ENCODE data around the gene LHFPL2.

The LHFPL2 gene

GRCh38 chr5:78666041-78666444 is 17.5 kb upstream of the LHFPL2 start:
- no peak for DNase-seq (ENCODE audit: low read depth)

GRCh38 chr5:78665534-78665933 is 17.0 kb upstream of the LHFPL2 start:
- no peak for DNase-seq (ENCODE audit: low read depth)

- DNase-seq (ENCODE audit: low read depth) = no peak
Measured at GRCh38 chr5:78662323-78662722, 13.8 kb upstream of the LHFPL2 start.

GRCh38 chr5:78661691-78662090 is 13.1 kb upstream of the LHFPL2 start:
- no peak for DNase-seq (ENCODE audit: low read depth)

- DNase-seq (ENCODE audit: low read depth) = no peak
Measured at GRCh38 chr5:78661044-78661443, 12.5 kb upstream of the LHFPL2 start.

GRCh38 chr5:78660401-78660800 is 11.8 kb upstream of the LHFPL2 start:
- no peak for DNase-seq (ENCODE audit: low read depth)

GRCh38 chr5:78659714-78660113 is 11.1 kb upstream of the LHFPL2 start:
- no peak for DNase-seq (ENCODE audit: low read depth)

GRCh38 chr5:78659114-78659513 is 10.5 kb upstream of the LHFPL2 start:
- no peak for DNase-seq (ENCODE audit: low read depth)

- DNase-seq (ENCODE audit: low read depth) = no peak
Measured at GRCh38 chr5:78657201-78657600, 8.6 kb upstream of the LHFPL2 start.

GRCh38 chr5:78655746-78656290 is 7.2 kb upstream of the LHFPL2 start:
- no peak for DNase-seq (ENCODE audit: low read depth)

GRCh38 chr5:78654386-78654785 is 5.8 kb upstream of the LHFPL2 start:
- no peak for DNase-seq (ENCODE audit: low read depth)

GRCh38 chr5:78653681-78654366 is 5.3 kb upstream of the LHFPL2 start:
- no peak for DNase-seq (ENCODE audit: low read depth)

GRCh38 chr5:78653031-78653430 is 4.5 kb upstream of the LHFPL2 start:
- DNase-seq (ENCODE audit: low read depth) = no peak

- DNase-seq (ENCODE audit: low read depth) = no peak
Measured at GRCh38 chr5:78651468-78651867, 2.9 kb upstream of the LHFPL2 start.

- DNase-seq (ENCODE audit: low read depth) = no peak
Measured at GRCh38 chr5:78650531-78650930, 2.0 kb upstream of the LHFPL2 start.

- DNase-seq (ENCODE audit: low read depth) = no peak
Measured at GRCh38 chr5:78649861-78650496, 1.4 kb upstream of the LHFPL2 start.

GRCh38 chr5:78649211-78649695 is 681 bp upstream of the LHFPL2 start:
- no peak for DNase-seq (ENCODE audit: low read depth)

GRCh38 chr5:78647838-78648358 is 674 bp downstream of the LHFPL2 start:
- no peak for DNase-seq (ENCODE audit: low read depth)

- DNase-seq (ENCODE audit: low read depth) = no peak
Measured at GRCh38 chr5:78647351-78647818, 1.2 kb downstream of the LHFPL2 start.

GRCh38 chr5:78644741-78645300 is 3.8 kb downstream of the LHFPL2 start:
- DNase-seq (ENCODE audit: low read depth) = no peak

- DNase-seq (ENCODE audit: low read depth) = no peak
Measured at GRCh38 chr5:78644129-78644528, 4.4 kb downstream of the LHFPL2 start.

- no peak for DNase-seq (ENCODE audit: low read depth)
Measured at GRCh38 chr5:78642701-78643100, 5.9 kb downstream of the LHFPL2 start.

Measured in stimulated activated CD8-positive, alpha-beta memory T cell treated with anti-CD3 and anti-CD28 coated beads, Interleukin-15, amount 100 ng/mL, for 1 hour (primary cell).